Natural killer cell (primary cell): ENCODE results near the gene TXNDC16. TPM values are rescaled to one million over a fixed set of nuclear protein-coding genes. Genes with fewer than 3 reads are reported as not detected.
A peak's percentile ranks its signal among the peaks of the same experiment; 100 is the strongest.

Source experiments
- ATAC-seq, 3 donors: fragments of 150-1000 bp in 2 of 3; fragments of 200-7000 bp in 1 of 3; cut with Tn5 transposase; 1 replicate in 1 of 3; 2 replicates in 2 of 3; pipeline ENCODE4 v1.10.0; 2021; ENCODE audit warnings: mild to moderate bottlenecking in 2 of 3, moderate library complexity in 2 of 3
- DNase-seq, 2 donors: peaks; one replicate each; pipeline versions ENCODE4 v3.0.0 to v3.0.0-alpha.2; 2013 to 2021; ENCODE audit warnings: mixed read lengths in 1 of 2
- H3K27ac ChIP-seq: one replicate; pipeline ENCODE4 v1.5.1; 2013; ENCODE audit warnings: mild to moderate bottlenecking, low read length
- H3K27me3 ChIP-seq: one replicate; pipeline ENCODE4 v1.6.1; 2013; ENCODE audit warnings: low read length; ENCODE audit not compliant: control insufficient read depth, insufficient read depth
- H3K36me3 ChIP-seq: one replicate; pipeline ENCODE4 v1.6.1; 2013; ENCODE audit warnings: low read length; ENCODE audit not compliant: control insufficient read depth, insufficient read depth
- H3K4me1 ChIP-seq: one replicate; pipeline ENCODE4 v1.6.1; 2013; ENCODE audit warnings: low read length; ENCODE audit not compliant: control insufficient read depth, insufficient read depth
- H3K4me3 ChIP-seq: one replicate; pipeline ENCODE4 v1.5.1; 2013; ENCODE audit warnings: low read length
- H3K9me3 ChIP-seq: one replicate; pipeline ENCODE4 v1.6.1; 2013; ENCODE audit warnings: low read length; ENCODE audit not compliant: control insufficient read depth, insufficient read depth
- H3K27ac Mint-ChIP-seq, 2 donors: one replicate each; pipeline ENCODE4 v1.8.0; 2022; ENCODE audit warnings: mild to moderate bottlenecking in 2 of 2, mixed read lengths in 2 of 2, moderate library complexity in 1 of 2
- H3K27me3 Mint-ChIP-seq, 2 donors: one replicate each; pipeline ENCODE4 v1.8.0; 2022; ENCODE audit warnings: low read depth in 2 of 2, mixed read lengths in 2 of 2
- H3K36me3 Mint-ChIP-seq: one replicate; pipeline ENCODE4 v1.8.0; 2022; ENCODE audit warnings: mixed read lengths
- H3K4me1 Mint-ChIP-seq, 2 donors: one replicate each; pipeline ENCODE4 v1.8.0; 2022; ENCODE audit warnings: mixed read lengths in 2 of 2
- H3K4me3 Mint-ChIP-seq: one replicate; pipeline ENCODE4 v1.8.0; 2022; ENCODE audit warnings: mild to moderate bottlenecking, moderate library complexity, mixed read lengths
- H3K9me3 Mint-ChIP-seq, 2 donors: one replicate each; pipeline ENCODE4 v1.8.0; 2022; ENCODE audit warnings: mixed read lengths in 2 of 2
- CTCF ChIP-seq: fragments of 200-600 bp; IDR thresholded peaks from one replicate; pipeline ENCODE4 v1.8.0; 2022; ENCODE audit warnings: antibody characterized with exemption
- WGBS: methylation state at CpG from one replicate; pipeline ENCODE4 v1.1.7; 2013; ENCODE audit warnings: missing lambda C conversion rate; ENCODE audit not compliant: insufficient coverage; 5-methylcytosine and 5-hydroxymethylcytosine counted together
- intact Hi-C: fragments of 100-400 bp; cut with micrococcal nuclease; formaldehyde crosslinking; loops from one replicate; pipeline ENCODE4 v1.14.2; 2022
- total RNA-seq, 4 donors: library from RNA; stranded (reverse); fragments of 120-200 nt in 1 of 4; gene quantifications; one replicate each; pipeline versions ENCODE4 v1.2.3 to v1.2.4, GENCODE V29; 2013 to 2022

The TXNDC16 gene
- total RNA-seq, result 10 to 100 TPM; 16.5 to 22.0 (median 20.7) TPM
- total RNA-seq (2013), result 15.1 TPM

GRCh38 chr14:52552063-52552988, at the start of gene TXNDC16, which contains the start of gene GPR137C:
Gene TXNDC16 (minus strand): TSS chr14:52552505. CDS start chr14:52543557, 8,948 bp downstream.
Gene GPR137C (plus strand): TSS chr14:52552836. CDS start chr14:52553148, 312 bp downstream.
- Histone ChIP-seq H3K27ac (peak within 1 kb of the TSS; percentile 84), H3K4me3 (peak within 1 kb of the TSS; percentile 84), H3K27me3 (peaks cover 2% of the 10 kb centered on the region), H3K4me1 (peaks cover 14% of the 10 kb centered on the region), H3K9me3 (no peaks in the 10 kb centered on the region), H3K36me3 (no peaks in the 10 kb centered on the region)
- DNase-seq, result peak; percentile 97 to 100
- Mint-ChIP-seq H3K9me3 (no peaks in the 10 kb centered on the region), H3K4me3 (peak within 1 kb of the TSS; percentile 99), H3K4me1 (peaks cover 33 to 41% of the 10 kb centered on the region in 2 donors), H3K27me3 (peaks cover 0 to 16% of the 10 kb centered on the region in 2 donors), H3K36me3 (no peaks in the 10 kb centered on the region), H3K27ac (peak within 1 kb of the TSS; percentile 93 to 98)
- intact Hi-C loops, result loop anchor here (2.0 to 5.0 kb wide), 4 partner anchors 155 to 240 kb away; partner anchors contain the start of genes GNPNAT1, PSMC6 and PTGER2
- ATAC-seq, result peak; percentile 85 to 96 (median 88)
- WGBS, result under 1% methylated on average over 81 of the region's 81 CpGs
- no peak for TF ChIP-seq CTCF

- intact Hi-C loops, result no loop called here
- ATAC-seq, result no peak
- peaks cover 3 to 8% of the 10 kb centered on the region in 2 donors for H3K27me3 Mint-ChIP-seq
- H3K4me3 Mint-ChIP-seq, result no peak overlapping the region
- 72% methylated on average over 2 of the region's 3 CpGs for WGBS
- Histone ChIP-seq H3K4me1 (no peaks in the 10 kb centered on the region), H3K27me3 (no peaks in the 10 kb centered on the region), H3K4me3 (no peak overlapping the region), H3K9me3 (no peaks in the 10 kb centered on the region), H3K27ac (no peak overlapping the region), H3K36me3 (no peaks in the 10 kb centered on the region)
- no peaks in the 10 kb centered on the region for H3K4me1 Mint-ChIP-seq
- DNase-seq, result no peak
- peaks cover 0 to 2% of the 10 kb centered on the region in 2 donors for H3K9me3 Mint-ChIP-seq
- TF ChIP-seq CTCF, result no peak
- peaks cover 8% of the 10 kb centered on the region for H3K36me3 Mint-ChIP-seq
- no peak overlapping the region for H3K27ac Mint-ChIP-seq
Measured at GRCh38 chr14:52599974-52600373, 47.7 kb upstream of the TXNDC16 start.

- H3K27ac ChIP-seq, result no peak overlapping the region
- Mint-ChIP-seq H3K27me3 (peaks cover 6 to 13% of the 10 kb centered on the region in 2 donors), H3K27ac (no peak overlapping the region), H3K4me3 (no peak overlapping the region), H3K9me3 (peaks cover 0 to 4% of the 10 kb centered on the region in 2 donors), H3K36me3 (peaks cover 8% of the 10 kb centered on the region), H3K4me1 (no peaks in the 10 kb centered on the region)
- H3K4me3 ChIP-seq, result no peak overlapping the region
- DNase-seq (no peak), ATAC-seq (no peak)
- intact Hi-C loops, result no loop called here
- H3K27me3 ChIP-seq, result no peaks in the 10 kb centered on the region
- H3K36me3 ChIP-seq, result no peaks in the 10 kb centered on the region
- TF ChIP-seq CTCF, result no peak
- H3K9me3 ChIP-seq, result no peaks in the 10 kb centered on the region
- H3K4me1 ChIP-seq, result no peaks in the 10 kb centered on the region
- no CpG with 5 or more reads among the region's 1 CpG for WGBS
Measured at GRCh38 chr14:52598568-52598967, 46.3 kb upstream of the TXNDC16 start.
